Measurements from ENCODE around the gene DTNB. TPM values are rescaled to one million over a fixed set of nuclear protein-coding genes. Genes with fewer than 3 reads are reported as not detected.

DTNB gene
- total and polyA plus RNA-seq, 2 of the 4 experiments (the other 2 are of a cell fraction), result 3.8 to 5.3 TPM

- H3K9ac ChIP-seq (ENCODE audit: low read depth, low read length), result no peak overlapping the region
- no peaks in the 10 kb centered on the region for H3K9me1 ChIP-seq (ENCODE audit: insufficient read depth, low read length)
- no peak overlapping the region for H3K4me3 ChIP-seq (ENCODE audit: insufficient read depth, low read depth, low read length)
- in situ Hi-C loops (cut with MboI; ENCODE audit: low sequenced_read_pairs) (no loop called here), intact Hi-C loops (cut with micrococcal nuclease) (no loop called here), dilution Hi-C loops (cut with HindIII; ENCODE audit: low sequenced_read_pairs, unreplicated experiment) (no loop called here)
- H4K8ac ChIP-seq (ENCODE audit: low read depth in 2 of 2, low read length in 2 of 2), result no peak overlapping the region
- DNase-seq (no peak), ATAC-seq (ENCODE audit: low read depth) (no peak)
- TF ChIP-seq RAD21 (IDR thresholded peaks at IDR 0.05; ENCODE audit: low read length), result no peak
- no peak for TF ChIP-seq SMC3 (IDR thresholded peaks at IDR 0.05; ENCODE audit: low read depth, low read length)
- no peak for TF ChIP-seq RFX5 (IDR thresholded peaks at IDR 0.05; ENCODE audit: low read depth, low read length)
- TF ChIP-seq POLR2A (IDR thresholded peaks at IDR 0.05; ENCODE audit: low read depth, low read length), result no peak
- no peak for TF ChIP-seq CHD1 (IDR thresholded peaks at IDR 0.05; ENCODE audit: low read depth, low read length)
- TF ChIP-seq, protein P1, sequence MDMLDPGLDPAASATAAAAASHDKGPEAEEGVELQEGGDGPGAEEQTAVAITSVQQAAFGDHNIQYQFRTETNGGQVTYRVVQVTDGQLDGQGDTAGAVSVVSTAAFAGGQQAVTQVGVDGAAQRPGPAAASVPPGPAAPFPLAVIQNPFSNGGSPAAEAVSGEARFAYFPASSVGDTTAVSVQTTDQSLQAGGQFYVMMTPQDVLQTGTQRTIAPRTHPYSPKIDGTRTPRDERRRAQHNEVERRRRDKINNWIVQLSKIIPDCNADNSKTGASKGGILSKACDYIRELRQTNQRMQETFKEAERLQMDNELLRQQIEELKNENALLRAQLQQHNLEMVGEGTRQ (IDR thresholded peaks at IDR 0.05; ENCODE audit: low read depth, low read length), result no peak
- TF ChIP-seq ELK1 (IDR thresholded peaks at IDR 0.05; ENCODE audit: borderline replicate concordance, low read depth, low read length), result no peak
- TF ChIP-seq CEBPB (IDR thresholded peaks at IDR 0.05; ENCODE audit: low read depth, low read length), result no peak
- no peak for TF ChIP-seq NFE2L2 (IDR thresholded peaks at IDR 0.05; ENCODE audit: low read depth, low read length)
- no peak for TF ChIP-seq MXI1 (IDR thresholded peaks at IDR 0.05; ENCODE audit: borderline replicate concordance, low read depth, low read length)
- TF ChIP-seq RCOR1 (IDR thresholded peaks at IDR 0.05; ENCODE audit: insufficient replicate concordance, low read length), result no peak
- no peak for TF ChIP-seq MAFK (IDR thresholded peaks at IDR 0.05; ENCODE audit: low read depth, low read length)
- TF ChIP-seq BHLHE40 (IDR thresholded peaks at IDR 0.05; ENCODE audit: low read depth, low read length), result no peak
- TF ChIP-seq, protein P2, sequence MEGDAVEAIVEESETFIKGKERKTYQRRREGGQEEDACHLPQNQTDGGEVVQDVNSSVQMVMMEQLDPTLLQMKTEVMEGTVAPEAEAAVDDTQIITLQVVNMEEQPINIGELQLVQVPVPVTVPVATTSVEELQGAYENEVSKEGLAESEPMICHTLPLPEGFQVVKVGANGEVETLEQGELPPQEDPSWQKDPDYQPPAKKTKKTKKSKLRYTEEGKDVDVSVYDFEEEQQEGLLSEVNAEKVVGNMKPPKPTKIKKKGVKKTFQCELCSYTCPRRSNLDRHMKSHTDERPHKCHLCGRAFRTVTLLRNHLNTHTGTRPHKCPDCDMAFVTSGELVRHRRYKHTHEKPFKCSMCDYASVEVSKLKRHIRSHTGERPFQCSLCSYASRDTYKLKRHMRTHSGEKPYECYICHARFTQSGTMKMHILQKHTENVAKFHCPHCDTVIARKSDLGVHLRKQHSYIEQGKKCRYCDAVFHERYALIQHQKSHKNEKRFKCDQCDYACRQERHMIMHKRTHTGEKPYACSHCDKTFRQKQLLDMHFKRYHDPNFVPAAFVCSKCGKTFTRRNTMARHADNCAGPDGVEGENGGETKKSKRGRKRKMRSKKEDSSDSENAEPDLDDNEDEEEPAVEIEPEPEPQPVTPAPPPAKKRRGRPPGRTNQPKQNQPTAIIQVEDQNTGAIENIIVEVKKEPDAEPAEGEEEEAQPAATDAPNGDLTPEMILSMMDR (conservative IDR thresholded peaks at IDR 0.05; ENCODE audit: low read depth, low read length), result no peak
- TF ChIP-seq FOS (IDR thresholded peaks at IDR 0.05; ENCODE audit: low read depth, low read length), result no peak
- no peak for TF ChIP-seq MAZ (IDR thresholded peaks at IDR 0.05; ENCODE audit: borderline replicate concordance, low read depth, low read length)
- no peak overlapping the region for H3K27ac ChIP-seq (ENCODE audit: insufficient read depth, low read length)
- H3K79me1 ChIP-seq (ENCODE audit: low read depth in 1 of 2, low read length in 2 of 2), result no peaks in the 10 kb centered on the region
- H2AK5ac ChIP-seq (ENCODE audit: low read depth, low read length), result no peak overlapping the region
- H4K5ac ChIP-seq (ENCODE audit: low read depth, low read length), result no peak overlapping the region
- ChIA-PET CTCF (no interaction called here), POLR2A (ENCODE audit: unreplicated experiment) (interaction anchor here (0.6 kb wide), 1 partner anchor 196 kb away, joined by 3 read pairs; no protein-coding TSS in a partner anchor)
- no TSS peak for BruUV-seq (replicated peaks)
- H3K14ac ChIP-seq (replicated peaks; ENCODE audit: low read depth, low read length), result no peak overlapping the region
- H2AK9ac ChIP-seq (replicated peaks; ENCODE audit: low read depth, low read length, poor library complexity), result no peak overlapping the region
- H3K4ac ChIP-seq (ENCODE audit: low read depth, low read length), result no peak overlapping the region
- no peak overlapping the region for H3K23ac ChIP-seq (ENCODE audit: low read depth, low read length)
- no peaks in the 10 kb centered on the region for H3K9me3 ChIP-seq (ENCODE audit: control insufficient read depth, insufficient read depth, low read length)
- H2AFZ ChIP-seq (replicated peaks; ENCODE audit: low read length, poor library complexity), result no peak overlapping the region
- no peak overlapping the region for H2BK15ac ChIP-seq (ENCODE audit: low read depth, low read length)
- H2BK5ac ChIP-seq (ENCODE audit: low read depth, low read length, poor library complexity, severe bottlenecking), result no peak overlapping the region
- H3K27me3 ChIP-seq (ENCODE audit: control insufficient read depth, insufficient read depth, low read length), result peaks cover 2% of the 10 kb centered on the region; the same call in 1 of the 2 replicates
- H3K4me1 ChIP-seq (ENCODE audit: control insufficient read depth, insufficient read depth, low read length), result no peaks in the 10 kb centered on the region
- H3K18ac ChIP-seq (ENCODE audit: low read depth, low read length), result no peak overlapping the region
- WGBS, 2 experiments (ENCODE audit: extremely low coverage in 2 of 2, insufficient read length in 1 of 2), result 85% methylated on average over 2 of the region's 6 CpGs; no CpG with 5 or more reads in 1 of the 2 experiments
- no peak overlapping the region for H3K56ac ChIP-seq (ENCODE audit: extremely low read depth, insufficient read depth, low read length)
- H4K91ac ChIP-seq (ENCODE audit: insufficient read depth, low read depth, low read length), result no peak overlapping the region
- no peak overlapping the region for H2BK20ac ChIP-seq (ENCODE audit: low read depth, low read length)
- no peak overlapping the region for H2BK120ac ChIP-seq (ENCODE audit: low read depth, low read length)
- no peaks in the 10 kb centered on the region for H3K36me3 ChIP-seq (ENCODE audit: control insufficient read depth, insufficient read depth, low read length)
- no peaks in the 10 kb centered on the region for H4K20me1 ChIP-seq (ENCODE audit: insufficient read depth, low read length)
- H3K4me2 ChIP-seq (ENCODE audit: low read depth, low read length), result no peak overlapping the region
These were observed 315.0 kb downstream of the DTNB start for GRCh38 chr2:25358249-25358815.
